GM12878 (cell line): ENCODE measurements around the gene RNU2-63P. TPM values are rescaled to one million over a fixed set of nuclear protein-coding genes. Genes with fewer than 3 reads are reported as not detected.
A peak's percentile ranks its signal among the peaks of the same experiment; 100 is the strongest.

ENCODE experiments used
- ATAC-seq: fragments of 200-7000 bp; cut with Tn5 transposase; 3 replicates; pipeline ENCODE4 v1.9.1; 2020; ENCODE audit warnings: mild to moderate bottlenecking, moderate library complexity
- BruUV-seq: library from RNA; stranded (reverse); fragments of 400-500 nt; replicated peaks from 2 replicates; lab custom pipeline; 2021; lab: Mats Ljungman, UMichigan
- CTCF ChIA-PET: fragments of 300-600 bp; sonication (Branson Sonifier 250); formaldehyde crosslinking; extraction: SDS; loops from one replicate; lab custom pipeline; 2021; ENCODE audit warnings: inconsistent platforms; lab: Yijun Ruan, JAX
- POLR2A ChIA-PET: fragments of 350-600 bp; formaldehyde crosslinking; extraction: SDS; loops from one replicate; lab custom pipeline; 2021; ENCODE audit warnings: inconsistent platforms; lab: Charles Lee
- RAD21 ChIA-PET: fragments of 300-600 bp; sonication (Branson Sonifier 250); formaldehyde crosslinking; loops from one replicate; lab custom pipeline; 2023; ENCODE audit warnings: antibody characterized with exemption; ENCODE audit not compliant: unreplicated experiment; lab: Charles Lee
- SMC1A ChIA-PET: fragments of 300-600 bp; sonication (Branson Sonifier 250); formaldehyde crosslinking; loops from one replicate; lab custom pipeline; 2023; ENCODE audit not compliant: unreplicated experiment, uncharacterized antibody; lab: Charles Lee
- DNase-seq: peaks from one replicate; pipeline ENCODE4 v3.0.0-alpha.2; 2011; ENCODE audit warnings: low read depth, low spot score
- FAIRE-seq: peaks from 3 replicates; lab custom pipeline; 2011; peaks lifted over from hg19 to GRCh38; lab: Jason Lieb, UNC
- H2AFZ ChIP-seq: 2 replicates; pipeline ENCODE4 v1.6.0; 2011; ENCODE audit warnings: low read depth, low read length, control low read depth; ENCODE audit not compliant: control insufficient read depth
- H3K27ac ChIP-seq: 2 replicates; pipeline ENCODE4 v1.5.1; 2011; ENCODE audit warnings: control low read depth; ENCODE audit not compliant: control insufficient read depth, insufficient read depth
- H3K27me3 ChIP-seq, 2 experiments: replicated peaks in 1 of 2; 2 replicates each; pipeline versions ENCODE4 v1.6.0 to v1.6.1; 2011; ENCODE audit warnings: low read length in 1 of 2; ENCODE audit not compliant: control insufficient read depth in 2 of 2, insufficient read depth in 2 of 2
- H3K36me3 ChIP-seq, 2 experiments: 2 replicates each; pipeline ENCODE4 v1.5.1; 2011; ENCODE audit warnings: low read length in 1 of 2; ENCODE audit not compliant: control insufficient read depth in 2 of 2, insufficient read depth in 2 of 2
- H3K4me1 ChIP-seq: 2 replicates; pipeline ENCODE4 v1.6.1; 2011; ENCODE audit warnings: mild to moderate bottlenecking, low read length, moderate library complexity, mixed read lengths; ENCODE audit not compliant: control insufficient read depth, insufficient read depth
- H3K4me2 ChIP-seq: 2 replicates; pipeline ENCODE4 v1.6.0; 2011; ENCODE audit warnings: control low read depth; ENCODE audit not compliant: control insufficient read depth, insufficient read depth
- H3K4me3 ChIP-seq: fragments of 200-600 bp; sonication (generic); 2 replicates; pipeline ENCODE4 v1.5.1; 2016
- H3K79me2 ChIP-seq: 2 replicates; pipeline ENCODE4 v1.6.0; 2011; ENCODE audit warnings: low read length; ENCODE audit not compliant: control insufficient read depth, insufficient read depth
- H3K9ac ChIP-seq: 2 replicates; pipeline ENCODE4 v1.8.0; 2011; ENCODE audit warnings: low read length, control low read depth, mixed read lengths; ENCODE audit not compliant: control insufficient read depth, insufficient read depth
- H3K9me3 ChIP-seq: replicated peaks from 3 replicates; pipeline ENCODE4 v1.5.1; 2011; ENCODE audit warnings: mild to moderate bottlenecking, low read length; ENCODE audit not compliant: control insufficient read depth, insufficient read depth
- H4K20me1 ChIP-seq: 2 replicates; pipeline ENCODE4 v1.6.0; 2011; ENCODE audit not compliant: control insufficient read depth, insufficient read depth
- ATF7 ChIP-seq: fragments of 450-650 bp; IDR thresholded peaks from 2 replicates; pipeline ENCODE4 v1.6.1; 2016; ENCODE audit warnings: low read depth, mild to moderate bottlenecking
- NFYB ChIP-seq: IDR thresholded peaks from 2 replicates; pipeline ENCODE4 v1.6.1; 2011; ENCODE audit warnings: low read depth, mild to moderate bottlenecking, low read length, improper control_type of control experiment, moderate library complexity; ENCODE audit not compliant: insufficient read depth
- NRF1 ChIP-seq: conservative IDR thresholded peaks from 2 replicates; pipeline ENCODE4 v1.6.1; 2011; ENCODE audit warnings: mild to moderate bottlenecking, low read depth, low read length, improper control_type of control experiment
- STAT1 ChIP-seq: fragments of 450-650 bp; conservative IDR thresholded peaks from 2 replicates; pipeline ENCODE4 v1.6.1; 2014; ENCODE audit warnings: antibody characterized with exemption, mild to moderate bottlenecking
- YY1 ChIP-seq: IDR thresholded peaks from 2 replicates; pipeline ENCODE4 v1.6.1; 2011; ENCODE audit warnings: low read depth, mild to moderate bottlenecking, low read length
- WGBS: methylation state at CpG from one replicate; pipeline ENCODE4 v1.1.6; 2016; ENCODE audit warnings: low lambda C conversion rate; ENCODE audit not compliant: insufficient replicate concordance, insufficient coverage; ENCODE audit errors: missing lambda C conversion rate; 5-methylcytosine and 5-hydroxymethylcytosine counted together
- in situ Hi-C: fragments of 300-500 bp; cut with MboI; formaldehyde crosslinking; loops from 9 replicates; pipeline ENCODE4 v1.14.3; 2018; ENCODE audit warnings: mixed read lengths
- intact Hi-C: fragments of 100-400 bp; cut with micrococcal nuclease; formaldehyde crosslinking; loops from one replicate; pipeline ENCODE4 v1.14.2; 2022; ENCODE audit not compliant: unreplicated experiment
- polyA plus RNA-seq, 11 experiments: library from polyadenylated mRNA; depleted of rRNA in 4 of 11; unstranded in 6 of 11; stranded (reverse) in 5 of 11; fragments of >200 nt; fragmentation: Nextera tagmentation in 4 of 11; fragmentation: Illumina TruSeq in 1 of 11; extraction: Ambion mirVana in 4 of 11; extraction: Trizol in 1 of 11; gene quantifications; 1 replicate in 1 of 11; 2 replicates in 10 of 11; pipeline versions ENCODE4 v1.2.1 to v1.2.3, GENCODE V29; 2011 to 2016; ENCODE audit warnings: inconsistent platforms in 2 of 11, missing spikeins in 2 of 11, low read depth in 1 of 11
- total RNA-seq, 4 experiments: library from RNA; depleted of rRNA in 3 of 4; stranded (reverse); fragments of >200 nt in 3 of 4; fragmentation: Illumina TruSeq in 1 of 4; extraction: Trizol in 1 of 4; gene quantifications; 2 replicates each; pipeline versions ENCODE4 v1.2.1 to v1.2.3, GENCODE V29; 2013 to 2021
- TF ChIP-seq, protein P1 (sequence below): IDR thresholded peaks from 2 replicates; pipeline ENCODE4 v1.6.1; 2011; ENCODE audit warnings: borderline replicate concordance, low read depth, mild to moderate bottlenecking, moderate library complexity, mixed read lengths, low read length; ENCODE audit not compliant: insufficient read depth; ENCODE audit errors: extremely low read length

RNU2-63P gene
- total and polyA plus RNA-seq, 10 of the 15 experiments (the other 5 are each of a cell fraction or from before 2014, with no cell fraction given): 10.7 to 117 (median 12.3) TPM; not detected in 5

DNA sequence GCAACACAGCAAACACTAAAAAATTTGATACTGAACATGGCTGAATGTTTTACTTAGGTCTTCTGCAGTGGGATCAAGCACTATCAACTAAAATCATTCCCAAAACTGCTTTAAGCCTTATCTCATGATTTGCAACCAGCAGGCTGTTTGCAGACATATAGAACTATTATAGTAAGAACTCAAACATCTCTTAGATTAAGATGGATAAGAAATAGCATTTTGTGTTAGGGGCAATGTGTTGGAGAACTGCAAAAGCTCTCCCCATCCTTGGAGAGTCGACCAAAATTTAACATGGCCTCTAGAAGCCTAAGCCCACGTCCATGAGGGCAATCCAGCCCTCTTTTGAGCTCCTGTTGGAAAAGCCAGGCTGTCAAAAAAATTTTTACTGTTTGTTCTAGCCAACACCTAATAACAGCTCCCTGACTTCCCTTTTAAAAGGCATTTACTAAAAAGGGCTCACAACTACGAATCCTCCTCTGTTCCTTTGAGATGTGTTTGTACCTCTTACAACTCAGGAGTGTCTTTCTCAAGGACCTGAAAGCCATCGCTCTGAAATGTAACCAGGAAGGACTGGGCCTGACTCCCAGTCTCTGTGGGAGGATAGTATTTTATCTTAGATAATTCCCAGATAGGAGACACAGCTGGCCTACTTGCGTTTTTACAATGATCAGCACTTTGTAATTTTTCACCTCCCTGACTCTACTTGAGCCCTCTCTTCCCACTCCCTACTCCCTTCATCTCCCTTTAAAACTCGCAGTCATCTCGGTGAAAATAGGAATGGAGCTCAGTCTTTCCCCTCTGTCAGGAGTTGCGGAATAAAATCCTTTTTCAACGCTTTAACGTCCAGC is 37.8 kb upstream of the RNU2-63P start:
- H3K4me3 ChIP-seq: peak overlapping the region; percentile 93
- RAD21 ChIA-PET: interaction anchor here (0.9 kb wide), 1 partner anchor 137 kb away, joined by 3 read pairs; no protein-coding TSS in a partner anchor
- CTCF ChIA-PET: interaction anchor here (1.0 to 2.0 kb wide), 4 partner anchors 12 to 137 kb away, joined by 3 to 6 read pairs (median 4); no protein-coding TSS in a partner anchor
- H3K36me3 ChIP-seq: no peaks in the 10 kb centered on the region
- in situ Hi-C loops (loop anchor here (25.0 kb wide), 1 partner anchor 608 kb away; no protein-coding TSS in a partner anchor), intact Hi-C loops (loop anchor here (10.0 kb wide), 1 partner anchor 281 kb away; no protein-coding TSS in a partner anchor)
- peak overlapping the region; percentile 94 for H3K27ac ChIP-seq
- H3K4me1 ChIP-seq: peaks cover 4% of the 10 kb centered on the region
- H3K4me2 ChIP-seq: peak overlapping the region; percentile 83
- ATAC-seq (no peak), FAIRE-seq (no peak), DNase-seq (no peak)
- no peak overlapping the region for H2AFZ ChIP-seq
- no peaks in the 10 kb centered on the region for H3K9me3 ChIP-seq
- no peaks in the 10 kb centered on the region for H3K27me3 ChIP-seq
- SMC1A ChIA-PET: interaction anchor here (0.9 to 1.5 kb wide), 2 partner anchors 9 to 274 kb away, joined by 3 to 4 read pairs; no protein-coding TSS in a partner anchor
- H3K79me2 ChIP-seq: peaks cover 23% of the 10 kb centered on the region
- POLR2A ChIA-PET: no interaction called here
- H4K20me1 ChIP-seq: no peaks in the 10 kb centered on the region
- no TSS peak for BruUV-seq
- TF ChIP-seq, protein P1, sequence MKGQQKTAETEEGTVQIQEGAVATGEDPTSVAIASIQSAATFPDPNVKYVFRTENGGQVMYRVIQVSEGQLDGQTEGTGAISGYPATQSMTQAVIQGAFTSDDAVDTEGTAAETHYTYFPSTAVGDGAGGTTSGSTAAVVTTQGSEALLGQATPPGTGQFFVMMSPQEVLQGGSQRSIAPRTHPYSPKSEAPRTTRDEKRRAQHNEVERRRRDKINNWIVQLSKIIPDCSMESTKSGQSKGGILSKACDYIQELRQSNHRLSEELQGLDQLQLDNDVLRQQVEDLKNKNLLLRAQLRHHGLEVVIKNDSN: no peak
- no peak for TF ChIP-seq YY1
- no peak for TF ChIP-seq NFYB
- TF ChIP-seq STAT1: no peak
- TF ChIP-seq ATF7: no peak
- TF ChIP-seq NRF1: no peak
- H3K9ac ChIP-seq: peak overlapping the region; percentile 96
- WGBS: 29% methylated on average over 10 of the region's 10 CpGs
